GM19438 (cell line): ENCODE results near the gene DLGAP1.
"Not testable (repeated sequence)": the region's sequence is repeated elsewhere in the genome, so short reads cannot be mapped to it uniquely, and the experiment has no call there.

Experiments used
- ATAC-seq: cut with Tn5 transposase; IDR thresholded peaks from one replicate; pipeline ENCODE4 v1.9.1; 2021; ENCODE audit warnings: low read depth; ENCODE audit not compliant: unreplicated experiment

DLGAP1 gene

GRCh38 chr18:3584266-3584861 lies 870.7 kb downstream of the DLGAP1 start:
- ATAC-seq, result no peak

GRCh38 chr18:3583873-3584247 lies 871.2 kb downstream of the DLGAP1 start:
- no peak for ATAC-seq

GRCh38 chr18:3583106-3583872 lies 871.8 kb downstream of the DLGAP1 start:
- ATAC-seq, result not testable (repeated sequence)

- ATAC-seq, result no peak
Measured at GRCh38 chr18:3581890-3582289, 873.2 kb downstream of the DLGAP1 start.

GRCh38 chr18:3580523-3581025 lies 874.5 kb downstream of the DLGAP1 start:
- ATAC-seq, result not testable (repeated sequence)

GRCh38 chr18:3579701-3580100 lies 875.4 kb downstream of the DLGAP1 start:
- no peak for ATAC-seq

GRCh38 chr18:3578621-3579020 lies 876.5 kb downstream of the DLGAP1 start:
- ATAC-seq, result no peak

GRCh38 chr18:3577281-3577855 lies 877.7 kb downstream of the DLGAP1 start:
- no peak for ATAC-seq

GRCh38 chr18:3572761-3573160 lies 882.3 kb downstream of the DLGAP1 start:
- ATAC-seq, result no peak

GRCh38 chr18:3566851-3567250 lies 888.3 kb downstream of the DLGAP1 start:
- no peak for ATAC-seq

- ATAC-seq, result no peak
Measured at GRCh38 chr18:3560755-3561154, 894.4 kb downstream of the DLGAP1 start.

- no peak for ATAC-seq
Measured at GRCh38 chr18:3554811-3555427, 900.2 kb downstream of the DLGAP1 start.

- ATAC-seq, result no peak
Measured at GRCh38 chr18:3554091-3554601, 901.0 kb downstream of the DLGAP1 start.

GRCh38 chr18:3552305-3552704 lies 902.8 kb downstream of the DLGAP1 start:
- no peak for ATAC-seq

- no peak for ATAC-seq
Measured at GRCh38 chr18:3547891-3548615, 907.1 kb downstream of the DLGAP1 start.

GRCh38 chr18:3546106-3546505 lies 909.0 kb downstream of the DLGAP1 start:
- no peak for ATAC-seq

- no peak for ATAC-seq
Measured at GRCh38 chr18:3544537-3544936, 910.6 kb downstream of the DLGAP1 start.

- ATAC-seq, result no peak
Measured at GRCh38 chr18:3541549-3542386, 913.3 kb downstream of the DLGAP1 start.

- no peak for ATAC-seq
Measured at GRCh38 chr18:3540805-3541548, 914.1 kb downstream of the DLGAP1 start.
